ENCODE data around the gene GPC6.

- no peak for TF ChIP-seq CTCF (IDR thresholded peaks at IDR 0.05)
- no peak for TF ChIP-seq EZH2 (IDR thresholded peaks at IDR 0.05; ENCODE audit: borderline replicate concordance, insufficient read depth, low read depth, low read length, poor library complexity, severe bottlenecking)
Observed at GRCh38 chr13:94313321-94313910, 1086.8 kb downstream of the GPC6 start.

Data from B cell (primary cell).